ENCODE data around the gene RPP21.

The RPP21 gene

GRCh38 chr6:30329331-30329730, 15.6 kb upstream of the RPP21 start:
- Histone ChIP-seq H3K27ac (ENCODE audit: extremely low read depth, low read depth, low read length) (no peak overlapping the region), H3K4me1 (ENCODE audit: control insufficient read depth, insufficient read depth, low read length) (peaks cover 1% of the 10 kb centered on the region; the same call in 1 of the 2 replicates), H3K9me3 (ENCODE audit: control insufficient read depth, insufficient read depth, low read depth, low read length) (no peaks in the 10 kb centered on the region), H3K4me3 (ENCODE audit: low read depth, low read length) (no peak overlapping the region), H3K36me3 (ENCODE audit: control insufficient read depth in 2 of 2, insufficient read depth in 1 of 2, low read length in 2 of 2) (peaks cover 25 to 51% of the 10 kb centered on the region in 2 experiments)
- TF ChIP-seq SP2 (tag by site-specific recombination; IDR thresholded peaks at IDR 0.05): no peak
- TF ChIP-seq ZNF121 (tag by site-specific recombination; IDR thresholded peaks at IDR 0.05): no peak
- TF ChIP-seq ZNF610 (tag by site-specific recombination; IDR thresholded peaks at IDR 0.05; ENCODE audit: borderline replicate concordance): no peak
- no peak for TF ChIP-seq YY2 (tag by site-specific recombination; IDR thresholded peaks at IDR 0.05)
- TF ChIP-seq ZNF530 (tag by site-specific recombination; IDR thresholded peaks at IDR 0.05; ENCODE audit: low read depth): no peak
- TF ChIP-seq ZNF747 (tag by site-specific recombination; IDR thresholded peaks at IDR 0.05): no peak
- no peak for TF ChIP-seq BCL11A (tag by site-specific recombination; IDR thresholded peaks at IDR 0.05; ENCODE audit: low read depth)
- TF ChIP-seq, protein P1, sequence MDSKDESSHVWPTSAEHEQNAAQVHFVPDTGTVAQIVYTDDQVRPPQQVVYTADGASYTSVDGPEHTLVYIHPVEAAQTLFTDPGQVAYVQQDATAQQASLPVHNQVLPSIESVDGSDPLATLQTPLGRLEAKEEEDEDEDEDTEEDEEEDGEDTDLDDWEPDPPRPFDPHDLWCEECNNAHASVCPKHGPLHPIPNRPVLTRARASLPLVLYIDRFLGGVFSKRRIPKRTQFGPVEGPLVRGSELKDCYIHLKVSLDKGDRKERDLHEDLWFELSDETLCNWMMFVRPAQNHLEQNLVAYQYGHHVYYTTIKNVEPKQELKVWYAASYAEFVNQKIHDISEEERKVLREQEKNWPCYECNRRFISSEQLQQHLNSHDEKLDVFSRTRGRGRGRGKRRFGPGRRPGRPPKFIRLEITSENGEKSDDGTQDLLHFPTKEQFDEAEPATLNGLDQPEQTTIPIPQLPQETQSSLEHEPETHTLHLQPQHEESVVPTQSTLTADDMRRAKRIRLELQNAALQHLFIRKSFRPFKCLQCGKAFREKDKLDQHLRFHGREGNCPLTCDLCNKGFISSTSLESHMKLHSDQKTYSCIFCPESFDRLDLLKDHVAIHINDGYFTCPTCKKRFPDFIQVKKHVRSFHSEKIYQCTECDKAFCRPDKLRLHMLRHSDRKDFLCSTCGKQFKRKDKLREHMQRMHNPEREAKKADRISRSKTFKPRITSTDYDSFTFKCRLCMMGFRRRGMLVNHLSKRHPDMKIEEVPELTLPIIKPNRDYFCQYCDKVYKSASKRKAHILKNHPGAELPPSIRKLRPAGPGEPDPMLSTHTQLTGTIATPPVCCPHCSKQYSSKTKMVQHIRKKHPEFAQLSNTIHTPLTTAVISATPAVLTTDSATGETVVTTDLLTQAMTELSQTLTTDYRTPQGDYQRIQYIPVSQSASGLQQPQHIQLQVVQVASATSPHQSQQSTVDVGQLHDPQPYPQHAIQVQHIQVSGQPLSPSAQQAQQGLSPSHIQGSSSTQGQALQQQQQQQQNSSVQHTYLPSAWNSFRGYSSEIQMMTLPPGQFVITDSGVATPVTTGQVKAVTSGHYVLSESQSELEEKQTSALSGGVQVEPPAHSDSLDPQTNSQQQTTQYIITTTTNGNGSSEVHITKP (tag by site-specific recombination; IDR thresholded peaks at IDR 0.05): no peak
- no peak for TF ChIP-seq SCRT2 (tag by site-specific recombination; IDR thresholded peaks at IDR 0.05)
- TF ChIP-seq, protein P2, sequence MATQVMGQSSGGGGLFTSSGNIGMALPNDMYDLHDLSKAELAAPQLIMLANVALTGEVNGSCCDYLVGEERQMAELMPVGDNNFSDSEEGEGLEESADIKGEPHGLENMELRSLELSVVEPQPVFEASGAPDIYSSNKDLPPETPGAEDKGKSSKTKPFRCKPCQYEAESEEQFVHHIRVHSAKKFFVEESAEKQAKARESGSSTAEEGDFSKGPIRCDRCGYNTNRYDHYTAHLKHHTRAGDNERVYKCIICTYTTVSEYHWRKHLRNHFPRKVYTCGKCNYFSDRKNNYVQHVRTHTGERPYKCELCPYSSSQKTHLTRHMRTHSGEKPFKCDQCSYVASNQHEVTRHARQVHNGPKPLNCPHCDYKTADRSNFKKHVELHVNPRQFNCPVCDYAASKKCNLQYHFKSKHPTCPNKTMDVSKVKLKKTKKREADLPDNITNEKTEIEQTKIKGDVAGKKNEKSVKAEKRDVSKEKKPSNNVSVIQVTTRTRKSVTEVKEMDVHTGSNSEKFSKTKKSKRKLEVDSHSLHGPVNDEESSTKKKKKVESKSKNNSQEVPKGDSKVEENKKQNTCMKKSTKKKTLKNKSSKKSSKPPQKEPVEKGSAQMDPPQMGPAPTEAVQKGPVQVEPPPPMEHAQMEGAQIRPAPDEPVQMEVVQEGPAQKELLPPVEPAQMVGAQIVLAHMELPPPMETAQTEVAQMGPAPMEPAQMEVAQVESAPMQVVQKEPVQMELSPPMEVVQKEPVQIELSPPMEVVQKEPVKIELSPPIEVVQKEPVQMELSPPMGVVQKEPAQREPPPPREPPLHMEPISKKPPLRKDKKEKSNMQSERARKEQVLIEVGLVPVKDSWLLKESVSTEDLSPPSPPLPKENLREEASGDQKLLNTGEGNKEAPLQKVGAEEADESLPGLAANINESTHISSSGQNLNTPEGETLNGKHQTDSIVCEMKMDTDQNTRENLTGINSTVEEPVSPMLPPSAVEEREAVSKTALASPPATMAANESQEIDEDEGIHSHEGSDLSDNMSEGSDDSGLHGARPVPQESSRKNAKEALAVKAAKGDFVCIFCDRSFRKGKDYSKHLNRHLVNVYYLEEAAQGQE (tag by site-specific recombination; IDR thresholded peaks at IDR 0.05): no peak
- no peak for TF ChIP-seq ZBTB11 (tag by site-specific recombination; conservative IDR thresholded peaks at IDR 0.05; ENCODE audit: low read depth)
- no peak for TF ChIP-seq ZNF155 (tag by site-specific recombination; IDR thresholded peaks at IDR 0.05)
- POLR2A ChIA-PET: no interaction called here
- CTCF ChIA-PET: interaction anchor here (2.0 kb wide), 1 partner anchor 124 kb away, joined by 9 read pairs; no protein-coding TSS in a partner anchor

DNA sequence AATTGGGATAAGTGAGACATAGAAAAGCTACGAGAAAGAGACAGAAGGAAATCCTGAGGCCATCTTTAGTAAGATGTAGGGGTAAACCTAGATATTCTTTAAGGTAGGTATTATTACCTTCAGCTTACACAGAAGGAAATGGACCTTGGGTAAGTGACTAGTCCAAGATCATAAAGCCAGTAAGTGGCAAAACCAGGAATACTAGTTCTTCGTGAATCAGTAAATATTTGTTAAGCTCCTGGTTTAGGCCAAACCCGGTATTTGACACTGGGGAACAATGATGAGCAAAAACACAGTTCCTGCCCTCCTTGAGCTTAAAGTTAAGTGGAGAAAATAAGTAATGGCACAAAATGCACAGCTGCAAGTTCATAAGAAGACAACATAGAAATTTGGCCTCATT, 13.0 kb upstream of the RPP21 start:
- no peaks in the 10 kb centered on the region for H3K9me3 ChIP-seq (ENCODE audit: control insufficient read depth, insufficient read depth, low read depth, low read length)
- ChIA-PET CTCF (interaction anchor here (1.2 kb wide), 1 partner anchor 113 kb away, joined by 3 read pairs; no protein-coding TSS in a partner anchor), POLR2A (no interaction called here)
- TF ChIP-seq ZNF670 (tag by site-specific recombination; IDR thresholded peaks at IDR 0.05; ENCODE audit: low read depth) (no peak), ZNF560 (tag by site-specific recombination; IDR thresholded peaks at IDR 0.05; ENCODE audit: borderline replicate concordance) (no peak), KLF16 (tag by site-specific recombination; IDR thresholded peaks at IDR 0.05) (no peak)
- H3K27ac ChIP-seq (ENCODE audit: extremely low read depth, low read depth, low read length): no peak overlapping the region
- H3K36me3 ChIP-seq (ENCODE audit: control insufficient read depth in 2 of 2, insufficient read depth in 1 of 2, low read length in 2 of 2): peaks cover 46 to 78% of the 10 kb centered on the region in 2 experiments
- H3K4me1 ChIP-seq (ENCODE audit: control insufficient read depth, insufficient read depth, low read length): no peaks in the 10 kb centered on the region
- H3K4me3 ChIP-seq (ENCODE audit: low read depth, low read length): no peak overlapping the region
